Astrocyte (in vitro differentiated cells and primary cell): Measurements from ENCODE around the gene MYL9. TPM values are rescaled to one million over a fixed set of nuclear protein-coding genes. Genes with fewer than 3 reads are reported as not detected.

Source experiments
- DNase-seq: peaks from one replicate; pipeline ENCODE4 v3.0.0-alpha.2; 2010; ENCODE audit warnings: low read depth
- FAIRE-seq: peaks from 2 replicates; lab custom pipeline; 2011; peaks lifted over from hg19 to GRCh38; lab: Jason Lieb, UNC
- H2AFZ ChIP-seq: 2 replicates; pipeline ENCODE4 v1.6.0; 2012; ENCODE audit warnings: low read depth, low read length, inconsistent platforms
- H3K27ac ChIP-seq: 2 replicates; pipeline ENCODE4 v1.5.1; 2011; ENCODE audit warnings: low read depth, low read length, inconsistent platforms
- H3K27me3 ChIP-seq: 2 replicates; pipeline ENCODE4 v1.6.0; 2011; ENCODE audit warnings: low read length, inconsistent platforms; ENCODE audit not compliant: insufficient read depth
- H3K36me3 ChIP-seq: 2 replicates; pipeline ENCODE4 v1.5.1; 2011; ENCODE audit warnings: low read length, inconsistent platforms; ENCODE audit not compliant: insufficient read depth
- H3K4me1 ChIP-seq: 2 replicates; pipeline ENCODE4 v1.5.1; 2011; ENCODE audit warnings: low read length, inconsistent platforms; ENCODE audit not compliant: insufficient read depth
- H3K4me2 ChIP-seq: 2 replicates; pipeline ENCODE4 v1.6.0; 2012; ENCODE audit warnings: low read length, inconsistent platforms
- H3K4me3 ChIP-seq: 2 replicates; pipeline ENCODE4 v1.5.1; 2011; ENCODE audit warnings: low read depth, mild to moderate bottlenecking, low read length, inconsistent platforms; ENCODE audit not compliant: insufficient read depth
- H3K79me2 ChIP-seq: 2 replicates; pipeline ENCODE4 v1.6.0; 2012; ENCODE audit warnings: mild to moderate bottlenecking, low read length, inconsistent platforms; ENCODE audit not compliant: insufficient read depth
- H3K9ac ChIP-seq: 2 replicates; pipeline ENCODE4 v1.6.0; 2012; ENCODE audit warnings: mild to moderate bottlenecking, low read length, inconsistent platforms
- H3K9me3 ChIP-seq: 2 replicates; pipeline ENCODE4 v1.5.1; 2012; ENCODE audit warnings: low read depth, mild to moderate bottlenecking, low read length, inconsistent platforms; ENCODE audit not compliant: insufficient read depth
- H4K20me1 ChIP-seq: 2 replicates; pipeline ENCODE4 v1.6.0; 2012; ENCODE audit warnings: low read length, inconsistent platforms; ENCODE audit not compliant: insufficient read depth
- H3K27ac Mint-ChIP-seq: one replicate; pipeline ENCODE4 v1.8.0; 2021; ENCODE audit warnings: mild to moderate bottlenecking, mixed read lengths; ENCODE audit not compliant: unreplicated experiment
- H3K27me3 Mint-ChIP-seq: one replicate; pipeline ENCODE4 v1.8.0; 2021; ENCODE audit warnings: low read depth, mixed read lengths; ENCODE audit not compliant: unreplicated experiment
- H3K36me3 Mint-ChIP-seq: one replicate; pipeline ENCODE4 v1.8.0; 2021; ENCODE audit warnings: low read depth, mixed read lengths; ENCODE audit not compliant: unreplicated experiment
- H3K4me1 Mint-ChIP-seq: one replicate; pipeline ENCODE4 v1.8.0; 2021; ENCODE audit warnings: low read depth, mixed read lengths; ENCODE audit not compliant: unreplicated experiment
- H3K4me3 Mint-ChIP-seq: one replicate; pipeline ENCODE4 v1.8.0; 2021; ENCODE audit warnings: mild to moderate bottlenecking, moderate library complexity, mixed read lengths; ENCODE audit not compliant: unreplicated experiment
- H3K9me3 Mint-ChIP-seq: one replicate; pipeline ENCODE4 v1.8.0; 2021; ENCODE audit warnings: mild to moderate bottlenecking, mixed read lengths; ENCODE audit not compliant: unreplicated experiment
- EZH2 ChIP-seq: IDR thresholded peaks from 2 replicates; pipeline ENCODE4 v1.6.1; 2012; ENCODE audit warnings: mild to moderate bottlenecking, low read length, inconsistent platforms; ENCODE audit not compliant: insufficient read depth
- total RNA-seq: library from RNA; stranded (reverse); gene quantifications from 2 replicates; pipeline ENCODE4 v1.2.1, GENCODE V29; 2021
- TF ChIP-seq, protein P1 (sequence below): IDR thresholded peaks from 2 replicates; pipeline ENCODE4 v1.5.1; 2011; ENCODE audit warnings: low read depth, mild to moderate bottlenecking, inconsistent platforms, low read length, moderate library complexity; ENCODE audit not compliant: insufficient read depth

Gene MYL9
- total RNA-seq, 1 donor from 2014 or later: 1,247 TPM

DNA sequence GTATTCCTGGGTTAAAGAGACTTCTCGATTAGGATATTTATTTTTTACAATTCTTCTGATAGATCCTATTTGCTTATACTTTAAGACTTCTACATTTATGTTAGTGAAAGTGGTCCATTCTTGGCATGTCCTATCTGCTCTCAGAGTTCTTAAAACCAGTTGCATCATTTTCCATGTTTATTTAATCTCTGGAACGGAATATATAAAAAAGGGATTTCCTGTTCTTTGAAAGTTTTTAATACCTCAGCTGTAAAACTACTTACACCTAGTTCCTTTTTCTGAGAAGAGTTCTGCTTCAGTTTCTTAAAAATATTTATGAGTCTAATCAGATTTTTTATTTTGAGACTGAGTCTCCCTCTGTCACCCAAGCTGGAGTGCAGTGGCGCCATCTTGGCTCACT lies 18.0 kb upstream of the MYL9 start:
- peaks cover 55% of the 10 kb centered on the region for H3K79me2 ChIP-seq
- Mint-ChIP-seq H3K36me3 (peaks cover 15% of the 10 kb centered on the region), H3K4me1 (no peaks in the 10 kb centered on the region), H3K27ac (no peak overlapping the region), H3K27me3 (no peaks in the 10 kb centered on the region), H3K9me3 (peaks cover 1% of the 10 kb centered on the region), H3K4me3 (no peak overlapping the region)
- no peak overlapping the region for H3K4me3 ChIP-seq
- H4K20me1 ChIP-seq: peaks cover 74% of the 10 kb centered on the region
- no peaks in the 10 kb centered on the region for H3K27me3 ChIP-seq
- DNase-seq: no peak
- TF ChIP-seq, protein P1, sequence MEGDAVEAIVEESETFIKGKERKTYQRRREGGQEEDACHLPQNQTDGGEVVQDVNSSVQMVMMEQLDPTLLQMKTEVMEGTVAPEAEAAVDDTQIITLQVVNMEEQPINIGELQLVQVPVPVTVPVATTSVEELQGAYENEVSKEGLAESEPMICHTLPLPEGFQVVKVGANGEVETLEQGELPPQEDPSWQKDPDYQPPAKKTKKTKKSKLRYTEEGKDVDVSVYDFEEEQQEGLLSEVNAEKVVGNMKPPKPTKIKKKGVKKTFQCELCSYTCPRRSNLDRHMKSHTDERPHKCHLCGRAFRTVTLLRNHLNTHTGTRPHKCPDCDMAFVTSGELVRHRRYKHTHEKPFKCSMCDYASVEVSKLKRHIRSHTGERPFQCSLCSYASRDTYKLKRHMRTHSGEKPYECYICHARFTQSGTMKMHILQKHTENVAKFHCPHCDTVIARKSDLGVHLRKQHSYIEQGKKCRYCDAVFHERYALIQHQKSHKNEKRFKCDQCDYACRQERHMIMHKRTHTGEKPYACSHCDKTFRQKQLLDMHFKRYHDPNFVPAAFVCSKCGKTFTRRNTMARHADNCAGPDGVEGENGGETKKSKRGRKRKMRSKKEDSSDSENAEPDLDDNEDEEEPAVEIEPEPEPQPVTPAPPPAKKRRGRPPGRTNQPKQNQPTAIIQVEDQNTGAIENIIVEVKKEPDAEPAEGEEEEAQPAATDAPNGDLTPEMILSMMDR: no peak
- no peak for TF ChIP-seq EZH2
- no peaks in the 10 kb centered on the region for H3K9me3 ChIP-seq
- H3K4me2 ChIP-seq: no peak overlapping the region
- no peak overlapping the region for H3K27ac ChIP-seq
- H3K9ac ChIP-seq: no peak overlapping the region
- FAIRE-seq: no peak
- peaks cover 5% of the 10 kb centered on the region for H3K4me1 ChIP-seq
- H3K36me3 ChIP-seq: peaks cover 43% of the 10 kb centered on the region
- H2AFZ ChIP-seq: no peak overlapping the region

DNA sequence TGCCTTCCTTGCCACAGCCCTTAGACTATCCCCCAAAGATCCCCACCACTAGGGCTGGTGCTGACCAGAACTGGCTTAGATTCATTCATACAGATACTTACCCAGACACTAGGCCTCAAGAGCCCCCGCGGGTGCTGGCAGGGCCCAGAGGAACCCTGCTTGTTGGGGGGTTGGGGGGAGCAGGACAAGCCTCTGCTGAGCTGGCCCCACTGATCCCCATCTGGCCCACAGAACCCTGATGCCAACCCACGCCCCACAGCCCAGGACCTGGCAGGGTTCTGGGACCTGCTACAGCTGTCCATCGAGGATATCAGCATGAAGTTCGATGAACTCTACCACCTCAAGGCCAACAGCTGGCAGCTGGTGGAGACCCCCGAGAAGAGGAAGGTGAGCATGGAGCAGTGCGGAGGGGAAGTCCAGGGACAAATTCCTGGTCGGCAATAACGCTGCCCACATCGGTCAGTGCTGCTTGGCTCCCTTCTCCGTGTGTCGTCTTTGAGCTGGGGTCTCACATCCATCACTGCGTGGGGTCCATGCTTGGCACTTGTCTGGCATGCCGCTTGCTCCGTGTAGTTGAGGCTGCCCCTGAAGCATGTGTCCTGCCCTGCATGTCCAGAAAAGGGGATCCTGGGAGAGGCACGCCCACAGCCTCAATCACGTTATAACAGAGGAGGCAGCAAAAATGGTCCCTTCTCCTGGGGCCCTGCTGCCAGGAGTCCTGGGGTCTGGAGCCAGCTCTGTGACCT lies 15.5 kb upstream of the MYL9 start:
- H3K79me2 ChIP-seq: peaks cover 32% of the 10 kb centered on the region
- H3K27me3 Mint-ChIP-seq: no peaks in the 10 kb centered on the region
- peaks cover 67% of the 10 kb centered on the region for H4K20me1 ChIP-seq
- no peak overlapping the region for H3K4me2 ChIP-seq
- no peaks in the 10 kb centered on the region for H3K27me3 ChIP-seq
- no peaks in the 10 kb centered on the region for H3K9me3 ChIP-seq
- no peak overlapping the region for H3K4me3 ChIP-seq
- H3K27ac ChIP-seq: no peak overlapping the region
- no peak overlapping the region for H2AFZ ChIP-seq
- H3K27ac Mint-ChIP-seq: no peak overlapping the region
- H3K4me1 Mint-ChIP-seq: no peaks in the 10 kb centered on the region
- no peak overlapping the region for H3K4me3 Mint-ChIP-seq
- H3K9me3 Mint-ChIP-seq: no peaks in the 10 kb centered on the region
- no peak overlapping the region for H3K9ac ChIP-seq
- DNase-seq (no peak), FAIRE-seq (no peak)
- peaks cover 59% of the 10 kb centered on the region for H3K36me3 ChIP-seq
- H3K36me3 Mint-ChIP-seq: peaks cover 18% of the 10 kb centered on the region
- H3K4me1 ChIP-seq: no peaks in the 10 kb centered on the region
- TF ChIP-seq, protein P1: no peak
- no peak for TF ChIP-seq EZH2

DNA sequence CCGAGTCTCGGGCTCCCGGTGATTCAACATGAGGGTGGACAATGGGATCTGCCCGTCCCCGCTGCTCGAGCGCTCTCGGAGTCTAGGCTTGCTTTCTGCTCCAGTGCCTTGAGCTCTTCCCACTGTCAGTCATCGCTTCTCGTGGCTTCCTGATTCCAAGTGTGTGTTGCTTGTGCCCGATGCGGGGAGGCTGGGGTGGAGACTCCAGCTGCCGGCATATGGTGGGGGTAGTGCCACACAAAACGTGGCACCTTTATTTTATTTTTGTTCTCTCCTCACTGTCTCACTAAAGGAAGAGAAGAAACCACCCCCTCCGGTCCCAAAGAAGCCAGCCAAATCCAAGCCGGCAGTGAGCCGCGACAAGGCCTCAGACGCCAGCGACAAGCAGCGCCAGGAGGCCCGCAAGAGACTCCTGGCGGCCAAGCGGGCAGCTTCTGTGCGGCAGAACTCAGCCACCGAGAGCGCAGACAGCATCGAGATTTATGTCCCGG lies 14.8 kb upstream of the MYL9 start:
- H4K20me1 ChIP-seq: peaks cover 59% of the 10 kb centered on the region
- no peak overlapping the region for H3K9ac ChIP-seq
- no peaks in the 10 kb centered on the region for H3K27me3 ChIP-seq
- H3K27ac ChIP-seq: no peak overlapping the region
- H3K4me1 Mint-ChIP-seq: no peaks in the 10 kb centered on the region
- H3K27ac Mint-ChIP-seq: no peak overlapping the region
- FAIRE-seq (no peak), DNase-seq (no peak)
- H2AFZ ChIP-seq: no peak overlapping the region
- TF ChIP-seq, protein P1: no peak
- no peak for TF ChIP-seq EZH2
- no peaks in the 10 kb centered on the region for H3K27me3 Mint-ChIP-seq
- H3K4me2 ChIP-seq: no peak overlapping the region
- peaks cover 18% of the 10 kb centered on the region for H3K36me3 Mint-ChIP-seq
- H3K4me3 ChIP-seq: no peak overlapping the region
- peaks cover 25% of the 10 kb centered on the region for H3K79me2 ChIP-seq
- H3K9me3 Mint-ChIP-seq: no peaks in the 10 kb centered on the region
- no peaks in the 10 kb centered on the region for H3K9me3 ChIP-seq
- no peak overlapping the region for H3K4me3 Mint-ChIP-seq
- H3K4me1 ChIP-seq: no peaks in the 10 kb centered on the region
- H3K36me3 ChIP-seq: peaks cover 57% of the 10 kb centered on the region
